ENCODE data around the gene ZNF282.
"Not testable (repeated sequence)": the region's sequence is repeated elsewhere in the genome, so short reads cannot be mapped to it uniquely, and the experiment has no call there.

The ZNF282 gene

GRCh38 chr7:149261316-149261828 lies 66.0 kb downstream of the ZNF282 start:
- DNase-seq = no peak

- DNase-seq = peak; percentile 84
Observed at GRCh38 chr7:149261829-149262617, 66.7 kb downstream of the ZNF282 start, which contains the start of gene ZNF783. Gene ZNF783 (plus strand): TSS chr7:149262196. CDS start chr7:149262334, 138 bp downstream.

- DNase-seq = no peak
Observed at GRCh38 chr7:149266451-149266850, 71.1 kb downstream of the ZNF282 start.

GRCh38 chr7:149267733-149268132 lies 72.4 kb downstream of the ZNF282 start:
- DNase-seq = no peak

DNA sequence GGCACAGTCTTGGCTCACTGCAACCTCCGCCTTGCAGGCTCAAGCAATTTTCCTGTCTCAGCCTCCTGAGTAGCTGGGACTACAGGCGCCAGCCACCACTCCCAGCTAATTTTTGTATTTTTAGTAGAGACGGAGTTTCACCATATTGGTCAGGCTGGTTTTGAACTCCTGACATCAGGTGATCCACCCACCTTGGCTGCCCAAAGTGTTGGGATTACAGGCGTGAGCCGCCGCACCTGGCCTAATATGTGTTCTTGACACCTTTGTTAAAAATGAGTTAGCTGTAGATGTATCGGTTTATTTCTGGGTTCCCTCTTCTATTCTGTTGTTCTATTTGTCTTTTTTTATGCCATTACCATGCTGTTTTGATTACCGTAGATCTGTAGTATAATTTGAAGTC lies 79.1 kb downstream of the ZNF282 start:
- DNase-seq = not testable (repeated sequence)
